Gastrocnemius medialis (tissue), 4 donors: Measurements from ENCODE around the gene ADAMTS15. TPM values are rescaled to one million over a fixed set of nuclear protein-coding genes. Genes with fewer than 3 reads are reported as not detected.

Source experiments
- ATAC-seq, 2 donors: fragments of 150-250 bp; one replicate each; pipeline ENCODE4 v1.9.1; 2016
- DNase-seq, 2 donors: peaks; one replicate each; pipeline ENCODE4 v3.0.0-alpha.2; 2019
- H3K27ac ChIP-seq, 4 donors: fragments of 200-600 bp; sonication (generic); 1 replicate in 1 of 4; 2 replicates in 3 of 4; pipeline ENCODE4 v1.5.1; 2016 to 2018; ENCODE audit warnings: mild to moderate bottlenecking in 2 of 4, moderate library complexity in 1 of 4
- H3K27me3 ChIP-seq, 3 donors: fragments of 200-600 bp; sonication (generic) in 2 of 3; 1 replicate in 1 of 3; 2 replicates in 2 of 3; pipeline versions ENCODE4 v1.5.1 to v1.6.0; 2016 to 2019; ENCODE audit warnings: mild to moderate bottlenecking in 1 of 3, moderate library complexity in 1 of 3
- H3K36me3 ChIP-seq, 2 donors: fragments of 200-600 bp; sonication (generic) in 1 of 2; one replicate each; pipeline ENCODE4 v1.5.1; 2017 to 2018
- H3K4me1 ChIP-seq, 2 donors: fragments of 200-600 bp; sonication (generic) in 1 of 2; one replicate each; pipeline ENCODE4 v1.5.1; 2016 to 2017; ENCODE audit warnings: mild to moderate bottlenecking in 2 of 2
- H3K4me3 ChIP-seq, 4 donors: fragments of 200-600 bp; sonication (generic) in 3 of 4; 1 replicate in 1 of 4; 2 replicates in 3 of 4; pipeline ENCODE4 v1.5.1; 2016 to 2019; ENCODE audit warnings: mild to moderate bottlenecking in 2 of 4
- H3K9me3 ChIP-seq, 3 donors: fragments of 200-600 bp; sonication (generic) in 2 of 3; 1 replicate in 1 of 3; 2 replicates in 2 of 3; pipeline ENCODE4 v1.5.1; 2016 to 2019
- POLR2A ChIP-seq, 2 donors: fragments of 450-650 bp; IDR thresholded peaks; one replicate each; pipeline ENCODE4 v1.6.1; 2017; ENCODE audit warnings: antibody characterized with exemption in 2 of 2, mild to moderate bottlenecking in 2 of 2, moderate library complexity in 2 of 2
- in situ Hi-C, 4 donors: fragments of 200-750 bp; cut with MboI; loops; one replicate each; pipeline versions ENCODE4 v1.15.0 to v1.8.0; 2017; ENCODE audit warnings: low sequenced_read_pairs in 4 of 4
- intact Hi-C: fragments of 100-400 bp; cut with DNase I; formaldehyde crosslinking; loops from one replicate; pipeline ENCODE4 v1.15.1; 2023; ENCODE audit warnings: low total_unique reads
- total RNA-seq, 4 donors: library from RNA; depleted of rRNA; stranded (reverse); fragments of >200 nt; gene quantifications; one replicate each; pipeline versions ENCODE4 v1.1.0 to v1.2.3, GENCODE V29; 2016
- TF ChIP-seq, protein P1 (sequence below), 5 experiments: fragments of 450-650 bp in 3 of 5; fragments of 200-600 bp in 2 of 5; sonication (generic) in 2 of 5; IDR thresholded peaks in 4 of 5; conservative IDR thresholded peaks in 1 of 5; 1 replicate in 4 of 5; 2 replicates in 1 of 5; pipeline ENCODE4 v1.5.1; 2016 to 2019; ENCODE audit warnings: antibody characterized with exemption in 5 of 5, mild to moderate bottlenecking in 3 of 5, moderate library complexity in 3 of 5

The ADAMTS15 gene
- total RNA-seq, 4 donors from 2014 or later, result 1.2 to 3.4 (median 1.9) TPM

DNA sequence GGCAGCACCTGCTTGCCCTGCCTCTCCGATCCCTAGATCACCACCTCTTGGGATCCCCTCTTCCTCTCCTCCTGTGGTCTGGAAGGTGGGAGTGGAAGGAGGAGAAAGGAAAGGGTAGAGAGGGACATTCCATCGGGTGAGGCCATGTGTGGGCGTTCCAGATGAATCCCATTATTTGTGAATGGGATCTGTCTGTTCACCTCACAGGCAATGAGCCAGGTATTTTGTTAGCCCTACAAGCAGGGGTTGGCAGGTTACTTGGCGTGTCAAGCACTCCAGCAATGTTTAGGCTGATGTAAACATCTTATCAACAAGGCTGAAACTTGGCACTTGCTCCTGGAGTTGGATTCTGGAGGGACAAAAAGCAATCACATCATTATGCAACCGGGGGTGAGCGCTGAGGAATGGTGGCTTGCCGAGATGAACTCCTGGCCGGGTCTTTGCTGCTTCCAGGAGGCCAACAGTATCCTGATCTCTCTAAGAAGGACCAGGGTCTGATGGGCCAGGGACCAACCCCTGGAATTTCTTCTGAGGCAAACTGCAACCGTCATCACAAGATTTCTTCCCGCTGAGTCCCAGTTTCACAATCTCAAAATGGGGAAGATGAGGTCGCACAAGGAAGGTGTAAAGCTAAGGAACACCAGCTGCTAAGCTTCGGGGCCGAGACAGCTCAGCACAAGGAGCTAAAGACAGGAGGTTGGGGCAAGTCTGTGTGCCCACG lies 27.8 kb upstream of the ADAMTS15 start:
- ATAC-seq (no peak), DNase-seq (no peak)
- TF ChIP-seq POLR2A (IDR thresholded peaks at IDR 0.05), result no peak
- TF ChIP-seq, protein P1, sequence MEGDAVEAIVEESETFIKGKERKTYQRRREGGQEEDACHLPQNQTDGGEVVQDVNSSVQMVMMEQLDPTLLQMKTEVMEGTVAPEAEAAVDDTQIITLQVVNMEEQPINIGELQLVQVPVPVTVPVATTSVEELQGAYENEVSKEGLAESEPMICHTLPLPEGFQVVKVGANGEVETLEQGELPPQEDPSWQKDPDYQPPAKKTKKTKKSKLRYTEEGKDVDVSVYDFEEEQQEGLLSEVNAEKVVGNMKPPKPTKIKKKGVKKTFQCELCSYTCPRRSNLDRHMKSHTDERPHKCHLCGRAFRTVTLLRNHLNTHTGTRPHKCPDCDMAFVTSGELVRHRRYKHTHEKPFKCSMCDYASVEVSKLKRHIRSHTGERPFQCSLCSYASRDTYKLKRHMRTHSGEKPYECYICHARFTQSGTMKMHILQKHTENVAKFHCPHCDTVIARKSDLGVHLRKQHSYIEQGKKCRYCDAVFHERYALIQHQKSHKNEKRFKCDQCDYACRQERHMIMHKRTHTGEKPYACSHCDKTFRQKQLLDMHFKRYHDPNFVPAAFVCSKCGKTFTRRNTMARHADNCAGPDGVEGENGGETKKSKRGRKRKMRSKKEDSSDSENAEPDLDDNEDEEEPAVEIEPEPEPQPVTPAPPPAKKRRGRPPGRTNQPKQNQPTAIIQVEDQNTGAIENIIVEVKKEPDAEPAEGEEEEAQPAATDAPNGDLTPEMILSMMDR (IDR thresholded peaks at IDR 0.05 in 4 of 5, conservative IDR thresholded peaks at IDR 0.05 in 1 of 5), result no peak
- Histone ChIP-seq H3K9me3 (no peaks in the 10 kb centered on the region), H3K4me1 (peaks cover 0 to 8% of the 10 kb centered on the region in 2 donors), H3K4me3 (no peak overlapping the region), H3K27ac (no peak overlapping the region), H3K27me3 (no peaks in the 10 kb centered on the region), H3K36me3 (no peaks in the 10 kb centered on the region)
- in situ Hi-C loops (loop anchor here in 2 of 4 donors (10.0 kb wide), 3 partner anchors 206 to 474 kb away; no protein-coding TSS in a partner anchor), intact Hi-C loops (no loop called here)

DNA sequence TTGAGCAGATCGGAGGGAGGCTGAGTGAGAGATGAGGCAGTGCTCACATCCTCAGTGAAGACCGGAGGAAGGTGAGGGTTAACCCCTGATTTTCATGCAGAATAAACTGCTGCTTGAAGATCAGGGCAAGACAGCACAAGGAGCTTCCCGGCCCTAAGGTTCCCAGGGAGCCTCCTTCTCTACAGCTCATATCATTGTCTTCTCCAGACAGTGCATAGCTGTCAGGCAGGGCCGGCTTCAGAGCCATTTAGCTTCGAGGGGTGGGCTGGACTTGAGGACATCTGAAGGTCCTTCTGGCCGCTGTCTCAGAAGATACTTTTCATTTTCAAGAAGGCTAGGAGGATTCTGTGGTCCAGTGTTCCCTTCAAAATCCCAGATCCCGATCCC lies 27.3 kb upstream of the ADAMTS15 start:
- ATAC-seq (no peak), DNase-seq (no peak)
- Histone ChIP-seq H3K27me3 (peaks cover 0 to 3% (median 0%) of the 10 kb centered on the region in 3 donors), H3K27ac (no peak overlapping the region), H3K4me1 (peaks cover 0 to 8% of the 10 kb centered on the region in 2 donors), H3K9me3 (no peaks in the 10 kb centered on the region), H3K36me3 (no peaks in the 10 kb centered on the region), H3K4me3 (no peak overlapping the region)
- intact Hi-C loops (no loop called here), in situ Hi-C loops (loop anchor here in 2 of 4 donors (10.0 kb wide), 3 partner anchors 206 to 474 kb away; no protein-coding TSS in a partner anchor)
- TF ChIP-seq, protein P1 (IDR thresholded peaks at IDR 0.05 in 4 of 5, conservative IDR thresholded peaks at IDR 0.05 in 1 of 5), result no peak
- no peak for TF ChIP-seq POLR2A (IDR thresholded peaks at IDR 0.05)

DNA sequence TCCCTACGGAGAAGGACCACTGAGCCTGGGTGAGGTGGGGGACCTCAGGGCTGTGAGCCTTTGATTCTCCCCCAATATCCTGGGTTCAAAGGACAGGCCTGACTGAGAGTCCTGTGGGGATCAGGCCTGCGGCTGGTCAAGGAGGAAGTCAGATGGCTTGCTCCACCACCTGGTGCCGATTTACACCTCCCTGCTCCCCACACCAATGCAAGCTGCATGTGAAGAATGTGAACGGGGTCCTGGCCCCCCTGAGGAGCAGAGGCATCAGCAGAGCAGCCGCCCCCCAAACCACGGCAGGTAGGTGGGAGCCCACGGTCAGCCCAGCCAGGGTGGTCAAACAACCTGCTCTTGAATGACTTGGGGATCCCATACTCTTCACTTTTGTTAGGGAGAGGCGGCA lies 26.7 kb upstream of the ADAMTS15 start:
- Histone ChIP-seq H3K27ac (no peak overlapping the region), H3K4me3 (no peak overlapping the region), H3K27me3 (peaks cover 3 to 8% (median 5%) of the 10 kb centered on the region in 3 donors), H3K36me3 (no peaks in the 10 kb centered on the region), H3K4me1 (peaks cover 0 to 8% of the 10 kb centered on the region in 2 donors), H3K9me3 (no peaks in the 10 kb centered on the region)
- DNase-seq (no peak), ATAC-seq (no peak)
- intact Hi-C loops, result no loop called here
- TF ChIP-seq, protein P1 (IDR thresholded peaks at IDR 0.05 in 4 of 5, conservative IDR thresholded peaks at IDR 0.05 in 1 of 5), result no peak
- TF ChIP-seq POLR2A (IDR thresholded peaks at IDR 0.05), result no peak
- in situ Hi-C loops, result loop anchor here in 2 of 4 donors (10.0 kb wide), 3 partner anchors 207 to 473 kb away; no protein-coding TSS in a partner anchor

- no peak for ATAC-seq
- in situ Hi-C loops (loop anchor here in 2 of 4 donors (10.0 kb wide), 3 partner anchors 208 to 472 kb away; no protein-coding TSS in a partner anchor), intact Hi-C loops (no loop called here)
- Histone ChIP-seq H3K9me3 (no peaks in the 10 kb centered on the region), H3K27ac (no peak overlapping the region), H3K36me3 (no peaks in the 10 kb centered on the region), H3K4me3 (no peak overlapping the region), H3K4me1 (peaks cover 0 to 8% of the 10 kb centered on the region in 2 donors), H3K27me3 (peaks cover 10 to 14% (median 12%) of the 10 kb centered on the region in 3 donors)
- no peak for DNase-seq
- TF ChIP-seq POLR2A (IDR thresholded peaks at IDR 0.05), result no peak
- TF ChIP-seq, protein P1 (IDR thresholded peaks at IDR 0.05 in 4 of 5, conservative IDR thresholded peaks at IDR 0.05 in 1 of 5), result no peak
Measured at GRCh38 chr11:130422251-130422995, 26.0 kb upstream of the ADAMTS15 start.
